Uterus (tissue), 4 donors: Measurements from ENCODE around the gene ROS1. TPM values are rescaled to one million over a fixed set of nuclear protein-coding genes. Genes with fewer than 3 reads are reported as not detected.

ENCODE experiments used
- DNase-seq, 2 donors: peaks; one replicate each; pipeline ENCODE4 v3.0.0-alpha.2; 2019 to 2020
- H3K27ac ChIP-seq, 2 donors: fragments of 200-600 bp; sonication (generic); 1 replicate in 1 of 2; 2 replicates in 1 of 2; pipeline ENCODE4 v1.5.1; 2016 to 2018
- H3K27me3 ChIP-seq, 2 donors: fragments of 200-600 bp; sonication (generic); one replicate each; pipeline ENCODE4 v1.5.1; 2018 to 2019; ENCODE audit warnings: control low read depth in 1 of 2
- H3K36me3 ChIP-seq, 2 donors: fragments of 200-600 bp; sonication (generic); one replicate each; pipeline ENCODE4 v1.5.1; 2019; ENCODE audit warnings: control low read depth in 1 of 2
- H3K4me1 ChIP-seq, 2 donors: fragments of 200-600 bp; sonication (generic); one replicate each; pipeline ENCODE4 v1.5.1; 2018 to 2019; ENCODE audit warnings: control low read depth in 1 of 2
- H3K4me3 ChIP-seq, 2 donors: fragments of 200-600 bp; sonication (generic); 1 replicate in 1 of 2; 2 replicates in 1 of 2; pipeline ENCODE4 v1.5.1; 2018 to 2019; ENCODE audit warnings: mild to moderate bottlenecking in 1 of 2
- H3K9me3 ChIP-seq, 2 donors: fragments of 200-600 bp; sonication (generic); one replicate each; pipeline ENCODE4 v1.5.1; 2019; ENCODE audit warnings: control low read depth in 1 of 2
- CTCF ChIP-seq, 4 experiments: fragments of 200-600 bp in 2 of 4; fragments of 450-650 bp in 2 of 4; sonication (generic) in 2 of 4; IDR thresholded peaks; one replicate each; pipeline ENCODE4 v1.5.1; 2016 to 2019; ENCODE audit warnings: antibody characterized with exemption in 4 of 4, mild to moderate bottlenecking in 2 of 4, moderate library complexity in 1 of 4
- POLR2A ChIP-seq, 2 donors: fragments of 450-650 bp; IDR thresholded peaks; one replicate each; pipeline ENCODE4 v1.6.1; 2016; ENCODE audit warnings: antibody characterized with exemption in 2 of 2, mild to moderate bottlenecking in 1 of 2, moderate library complexity in 1 of 2
- intact Hi-C: fragments of 100-400 bp; cut with DNase I; formaldehyde crosslinking; loops from one replicate; pipeline ENCODE4 v1.15.1; 2023; ENCODE audit warnings: low total_unique reads
- total RNA-seq, 4 donors: library from RNA; depleted of rRNA in 3 of 4; stranded (reverse); fragments of >200 nt in 3 of 4; gene quantifications; one replicate each; pipeline versions ENCODE4 v1.1.0 to v1.2.4, GENCODE V29; 2014 to 2023
- donor health status: DM: yes; HTN: yes; CAD: no.

ROS1 gene
- total RNA-seq, 4 donors from 2014 or later = 2.0 TPM; not detected in 3

GRCh38 chr6:117396228-117396627, 29.5 kb downstream of the ROS1 start:
- H3K4me1 ChIP-seq = no peaks in the 10 kb centered on the region
- no peak overlapping the region for H3K4me3 ChIP-seq
- H3K27ac ChIP-seq = no peak overlapping the region
- no peak for TF ChIP-seq POLR2A (IDR thresholded peaks at IDR 0.05)
- TF ChIP-seq CTCF (IDR thresholded peaks at IDR 0.05) = no peak
- intact Hi-C loops = no loop called here
- DNase-seq = no peak
- H3K36me3 ChIP-seq = no peaks in the 10 kb centered on the region
- H3K27me3 ChIP-seq = no peaks in the 10 kb centered on the region
- no peaks in the 10 kb centered on the region for H3K9me3 ChIP-seq

GRCh38 chr6:117395164-117395563, 30.6 kb downstream of the ROS1 start:
- intact Hi-C loops = no loop called here
- TF ChIP-seq CTCF (IDR thresholded peaks at IDR 0.05) (no peak), POLR2A (IDR thresholded peaks at IDR 0.05) (no peak)
- Histone ChIP-seq H3K9me3 (no peaks in the 10 kb centered on the region), H3K36me3 (no peaks in the 10 kb centered on the region), H3K4me1 (no peaks in the 10 kb centered on the region), H3K27ac (no peak overlapping the region), H3K27me3 (no peaks in the 10 kb centered on the region), H3K4me3 (no peak overlapping the region)
- DNase-seq = no peak

GRCh38 chr6:117393045-117393444, 32.7 kb downstream of the ROS1 start:
- Histone ChIP-seq H3K4me3 (no peak overlapping the region), H3K4me1 (no peaks in the 10 kb centered on the region), H3K36me3 (no peaks in the 10 kb centered on the region), H3K27me3 (no peaks in the 10 kb centered on the region), H3K9me3 (no peaks in the 10 kb centered on the region), H3K27ac (no peak overlapping the region)
- TF ChIP-seq CTCF (IDR thresholded peaks at IDR 0.05) (no peak), POLR2A (IDR thresholded peaks at IDR 0.05) (no peak)
- no peak for DNase-seq
- intact Hi-C loops = no loop called here

- TF ChIP-seq POLR2A (IDR thresholded peaks at IDR 0.05) (no peak), CTCF (IDR thresholded peaks at IDR 0.05) (no peak)
- no peaks in the 10 kb centered on the region for H3K9me3 ChIP-seq
- no peaks in the 10 kb centered on the region for H3K4me1 ChIP-seq
- intact Hi-C loops = no loop called here
- no peak overlapping the region for H3K27ac ChIP-seq
- no peaks in the 10 kb centered on the region for H3K27me3 ChIP-seq
- no peak for DNase-seq
- H3K4me3 ChIP-seq = no peak overlapping the region
- H3K36me3 ChIP-seq = no peaks in the 10 kb centered on the region
Measured at GRCh38 chr6:117391874-117392583, 33.7 kb downstream of the ROS1 start.

- no peaks in the 10 kb centered on the region for H3K27me3 ChIP-seq
- TF ChIP-seq POLR2A (IDR thresholded peaks at IDR 0.05) = no peak
- TF ChIP-seq CTCF (IDR thresholded peaks at IDR 0.05) = no peak
- no peak overlapping the region for H3K27ac ChIP-seq
- H3K36me3 ChIP-seq = no peaks in the 10 kb centered on the region
- no peaks in the 10 kb centered on the region for H3K4me1 ChIP-seq
- H3K4me3 ChIP-seq = no peak overlapping the region
- H3K9me3 ChIP-seq = no peaks in the 10 kb centered on the region
- intact Hi-C loops = no loop called here
- DNase-seq = no peak
Measured at GRCh38 chr6:117389227-117390057, 36.3 kb downstream of the ROS1 start.
